A549 (cell line): ENCODE measurements around the gene HTR6. TPM values are rescaled to one million over a fixed set of nuclear protein-coding genes. Genes with fewer than 3 reads are reported as not detected.

Experiments
- ATAC-seq, 2 experiments: fragments of 200-7000 bp in 1 of 2; fragments of >200 bp in 1 of 2; cut with Nextera tagmentation in 1 of 2; cut with Tn5 transposase in 1 of 2; 3 replicates each; pipeline versions ENCODE4 v1.8.0 to v1.9.1; 2018 to 2020; ENCODE audit warnings: mild to moderate bottlenecking in 1 of 2, moderate library complexity in 1 of 2
- CTCF ChIA-PET: fragments of 300-600 bp; sonication (Branson Sonifier 250); formaldehyde crosslinking; extraction: SDS; loops from one replicate; lab custom pipeline; 2021; ENCODE audit warnings: antibody characterized with exemption, inconsistent platforms; lab: Yijun Ruan, JAX
- POLR2A ChIA-PET: fragments of 350-600 bp; formaldehyde crosslinking; extraction: SDS; loops from one replicate; lab custom pipeline; 2021; ENCODE audit warnings: antibody characterized with exemption, inconsistent platforms; lab: Yijun Ruan, JAX
- DNase-seq, 2 experiments: peaks; one replicate each; pipeline versions ENCODE4 v3.0.0 to v3.0.0-alpha.2; 2011 to 2016; ENCODE audit warnings: low read depth in 1 of 2, low spot score in 1 of 2
- FAIRE-seq: peaks from 2 replicates; lab custom pipeline; 2011; peaks lifted over from hg19 to GRCh38; lab: Jason Lieb, UNC
- H3K27ac ChIP-seq, 2 experiments: fragments of >200 bp; sonication (Bioruptor Twin); formaldehyde crosslinking; 3 replicates each; pipeline ENCODE4 v1.5.1; 2016 to 2017
- H3K4me1 ChIP-seq: fragments of >200 bp; sonication (Bioruptor Twin); formaldehyde crosslinking; 3 replicates; pipeline ENCODE4 v1.6.1; 2016
- H3K4me2 ChIP-seq: fragments of >200 bp; sonication (Bioruptor Twin); formaldehyde crosslinking; 3 replicates; pipeline ENCODE4 v1.6.1; 2016
- H3K4me3 ChIP-seq: fragments of >200 bp; sonication (Bioruptor Twin); formaldehyde crosslinking; 3 replicates; pipeline ENCODE4 v1.5.1; 2016
- H3K9me3 ChIP-seq: fragments of >200 bp; sonication (Bioruptor Twin); formaldehyde crosslinking; 3 replicates; pipeline ENCODE4 v1.6.1; 2016
- CHD2 ChIP-seq: fragments of 150-350 bp; IDR thresholded peaks from 2 replicates; pipeline ENCODE4 v1.6.1; 2014; ENCODE audit warnings: low read length; ENCODE audit not compliant: partially characterized antibody
- EHMT2 ChIP-seq: fragments of 200-600 bp; sonication (generic); IDR thresholded peaks from 2 replicates; pipeline ENCODE4 v1.6.1; 2016; ENCODE audit warnings: antibody characterized with exemption, low read depth, mild to moderate bottlenecking, moderate library complexity
- ESRRA ChIP-seq: fragments of 150-350 bp; IDR thresholded peaks from 2 replicates; pipeline ENCODE4 v1.6.1; 2014; ENCODE audit warnings: mild to moderate bottlenecking, low read length, borderline replicate concordance
- FOSB ChIP-seq: fragments of 250-450 bp; sonication (Bioruptor Pico); IDR thresholded peaks from 2 replicates; pipeline ENCODE4 v1.5.0; 2020; ENCODE audit warnings: mild to moderate bottlenecking, moderate library complexity
- GATA3 ChIP-seq: IDR thresholded peaks from 2 replicates; pipeline ENCODE4 v1.6.1; 2012; ENCODE audit warnings: borderline replicate concordance
- HOXB13 ChIP-seq: fragments of 250-450 bp; sonication (Bioruptor Pico); IDR thresholded peaks from 2 replicates; pipeline ENCODE4 v1.5.0; 2020; ENCODE audit warnings: low read depth, mild to moderate bottlenecking, moderate library complexity
- JUN ChIP-seq, 2 experiments: fragments of >200 bp; sonication (Bioruptor Twin); formaldehyde crosslinking; IDR thresholded peaks; 2 replicates in 1 of 2; 3 replicates in 1 of 2; pipeline ENCODE4 v1.6.1; 2016 to 2017
- JUNB ChIP-seq: fragments of >200 bp; sonication (Bioruptor Twin); formaldehyde crosslinking; IDR thresholded peaks from 2 replicates; pipeline ENCODE4 v1.6.1; 2016
- KDM5A ChIP-seq: fragments of 200-600 bp; sonication (generic); IDR thresholded peaks from 2 replicates; pipeline ENCODE4 v1.6.1; 2016; ENCODE audit warnings: antibody characterized with exemption, mild to moderate bottlenecking
- MAFK ChIP-seq: fragments of 450-650 bp; IDR thresholded peaks from 2 replicates; pipeline ENCODE4 v1.6.1; 2014; ENCODE audit not compliant: partially characterized antibody
- MAZ ChIP-seq: fragments of 150-350 bp; IDR thresholded peaks from 2 replicates; pipeline ENCODE4 v1.6.1; 2014; ENCODE audit warnings: antibody characterized with exemption, low read depth, low read length, borderline replicate concordance
- MYC ChIP-seq: IDR thresholded peaks from 2 replicates; pipeline ENCODE4 v1.6.1; 2012; ENCODE audit warnings: mild to moderate bottlenecking, inconsistent platforms, low read length, improper control_type of control experiment, borderline replicate concordance
- NFE2L2 ChIP-seq: fragments of 150-350 bp; conservative IDR thresholded peaks from 2 replicates; pipeline ENCODE4 v1.6.1; 2014; ENCODE audit warnings: low read length
- PHF8 ChIP-seq: fragments of 200-600 bp; sonication (generic); IDR thresholded peaks from 2 replicates; pipeline ENCODE4 v1.6.1; 2016; ENCODE audit warnings: low read depth, mild to moderate bottlenecking, antibody characterized with exemption, moderate library complexity, borderline replicate concordance
- RAD21 ChIP-seq, 2 experiments: fragments of >200 bp in 1 of 2; sonication (Bioruptor Twin) in 1 of 2; formaldehyde crosslinking in 1 of 2; IDR thresholded peaks in 1 of 2; conservative IDR thresholded peaks in 1 of 2; 2 replicates in 1 of 2; 3 replicates in 1 of 2; pipeline ENCODE4 v1.6.1; 2012 to 2018; ENCODE audit warnings: inconsistent platforms in 1 of 2
- RCOR1 ChIP-seq: fragments of 150-350 bp; IDR thresholded peaks from 2 replicates; pipeline ENCODE4 v1.6.1; 2014; ENCODE audit warnings: antibody characterized with exemption, low read length, low read depth
- RFX5 ChIP-seq: fragments of 450-650 bp; IDR thresholded peaks from 2 replicates; pipeline ENCODE4 v1.7.1; 2014; ENCODE audit warnings: antibody characterized with exemption, mild to moderate bottlenecking, moderate library complexity
- RNF2 ChIP-seq: fragments of 200-600 bp; sonication (generic); IDR thresholded peaks from 2 replicates; pipeline ENCODE4 v1.6.1; 2016; ENCODE audit warnings: low read depth, mild to moderate bottlenecking, antibody characterized with exemption, moderate library complexity, borderline replicate concordance
- SMC3 ChIP-seq: fragments of >200 bp; sonication (Bioruptor Twin); formaldehyde crosslinking; IDR thresholded peaks from 3 replicates; pipeline ENCODE4 v1.6.1; 2018; ENCODE audit warnings: inconsistent platforms
- SREBF2 ChIP-seq: fragments of 450-650 bp; IDR thresholded peaks from 2 replicates; pipeline ENCODE4 v1.6.1; 2014; ENCODE audit warnings: mild to moderate bottlenecking, moderate library complexity
- TP53 ChIP-seq: fragments of 250-450 bp; sonication (Bioruptor Pico); IDR thresholded peaks from 2 replicates; pipeline ENCODE4 v1.5.0; 2021; ENCODE audit warnings: mild to moderate bottlenecking, moderate library complexity
- ZNF302 ChIP-seq: fragments of 250-450 bp; sonication (Bioruptor Pico); IDR thresholded peaks from 2 replicates; pipeline ENCODE4 v1.9.0; 2021; ENCODE audit warnings: inconsistent platforms, mild to moderate bottlenecking, moderate library complexity
- WGBS: methylation state at CpG from one replicate; pipeline ENCODE4 v1.1.6; 2017; ENCODE audit errors: missing lambda C conversion rate; 5-methylcytosine and 5-hydroxymethylcytosine counted together
- polyA plus RNA-seq, 4 experiments: library from polyadenylated mRNA; depleted of rRNA in 3 of 4; stranded (reverse); fragments of >200 nt; fragmentation: RNase III in 1 of 4; extraction: RNeasy Plus Mini Kit Qiagen cat#74134 plus additional on column Dnase treatment in 1 of 4; gene quantifications; 2 replicates in 3 of 4; 3 replicates in 1 of 4; pipeline ENCODE4 v1.2.3, GENCODE V29; 2011 to 2017
- TF ChIP-seq, protein P1 (sequence below): fragments of 450-650 bp; IDR thresholded peaks from 2 replicates; pipeline ENCODE4 v1.6.1; 2014; ENCODE audit warnings: antibody characterized with exemption
- TF ChIP-seq, protein P2 (sequence below): fragments of >200 bp; sonication (Bioruptor Twin); formaldehyde crosslinking; IDR thresholded peaks from 3 replicates; pipeline ENCODE4 v1.5.1; 2016
- TF ChIP-seq, protein P3 (sequence below): fragments of >200 bp; sonication (Bioruptor Twin); formaldehyde crosslinking; IDR thresholded peaks from 3 replicates; pipeline ENCODE4 v1.6.1; 2016

Gene HTR6
- polyA plus RNA-seq, 2 of the 4 experiments (the other 2 are of a cell fraction) = 0.21 TPM; not detected in 1

DNA sequence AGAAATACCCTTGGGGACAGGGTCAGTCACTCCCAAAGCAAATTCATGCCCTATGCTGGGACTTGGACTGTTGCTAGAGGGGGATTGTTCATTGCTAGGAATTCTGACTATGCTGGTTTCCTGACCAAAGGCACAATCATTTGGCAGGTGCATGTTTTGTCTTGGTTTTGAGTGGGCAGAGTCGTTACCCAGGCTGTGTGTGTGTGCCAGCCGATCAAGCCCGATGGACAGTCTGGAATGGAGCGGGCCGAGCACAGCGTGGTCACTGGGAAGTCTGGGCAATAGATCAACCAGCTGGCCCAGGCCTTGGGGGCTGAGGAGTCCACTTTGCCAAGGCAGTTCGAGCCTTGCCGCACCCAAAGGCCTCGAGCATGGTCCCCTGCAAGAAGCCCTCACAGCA, 60.9 kb downstream of the HTR6 start:
- ATAC-seq (no peak), DNase-seq (no peak), FAIRE-seq (no peak)
- peaks cover 4% of the 10 kb centered on the region; the same call in 2 of the 3 replicates for H3K9me3 ChIP-seq
- no peak overlapping the region for H3K4me3 ChIP-seq
- TF ChIP-seq JUNB (no peak), MAZ (no peak), PHF8 (no peak), ZNF302 (CRISPR knock-in tag) (no peak), RCOR1 (no peak), NFE2L2 (no peak), TP53 (CRISPR knock-in tag) (no peak), RNF2 (no peak), HOXB13 (CRISPR knock-in tag) (no peak), ESRRA (no peak), MYC (no peak), JUN (IDR thresholded peaks at IDR 0.05) (no peak), KDM5A (no peak), GATA3 (no peak), EHMT2 (no peak), MAFK (no peak)
- TF ChIP-seq, protein P1, sequence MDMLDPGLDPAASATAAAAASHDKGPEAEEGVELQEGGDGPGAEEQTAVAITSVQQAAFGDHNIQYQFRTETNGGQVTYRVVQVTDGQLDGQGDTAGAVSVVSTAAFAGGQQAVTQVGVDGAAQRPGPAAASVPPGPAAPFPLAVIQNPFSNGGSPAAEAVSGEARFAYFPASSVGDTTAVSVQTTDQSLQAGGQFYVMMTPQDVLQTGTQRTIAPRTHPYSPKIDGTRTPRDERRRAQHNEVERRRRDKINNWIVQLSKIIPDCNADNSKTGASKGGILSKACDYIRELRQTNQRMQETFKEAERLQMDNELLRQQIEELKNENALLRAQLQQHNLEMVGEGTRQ = no peak
- TF ChIP-seq, protein P2, sequence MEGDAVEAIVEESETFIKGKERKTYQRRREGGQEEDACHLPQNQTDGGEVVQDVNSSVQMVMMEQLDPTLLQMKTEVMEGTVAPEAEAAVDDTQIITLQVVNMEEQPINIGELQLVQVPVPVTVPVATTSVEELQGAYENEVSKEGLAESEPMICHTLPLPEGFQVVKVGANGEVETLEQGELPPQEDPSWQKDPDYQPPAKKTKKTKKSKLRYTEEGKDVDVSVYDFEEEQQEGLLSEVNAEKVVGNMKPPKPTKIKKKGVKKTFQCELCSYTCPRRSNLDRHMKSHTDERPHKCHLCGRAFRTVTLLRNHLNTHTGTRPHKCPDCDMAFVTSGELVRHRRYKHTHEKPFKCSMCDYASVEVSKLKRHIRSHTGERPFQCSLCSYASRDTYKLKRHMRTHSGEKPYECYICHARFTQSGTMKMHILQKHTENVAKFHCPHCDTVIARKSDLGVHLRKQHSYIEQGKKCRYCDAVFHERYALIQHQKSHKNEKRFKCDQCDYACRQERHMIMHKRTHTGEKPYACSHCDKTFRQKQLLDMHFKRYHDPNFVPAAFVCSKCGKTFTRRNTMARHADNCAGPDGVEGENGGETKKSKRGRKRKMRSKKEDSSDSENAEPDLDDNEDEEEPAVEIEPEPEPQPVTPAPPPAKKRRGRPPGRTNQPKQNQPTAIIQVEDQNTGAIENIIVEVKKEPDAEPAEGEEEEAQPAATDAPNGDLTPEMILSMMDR = no peak
- no peak overlapping the region for H3K4me2 ChIP-seq
- ChIA-PET CTCF (interaction anchor here (1.0 to 1.4 kb wide), 3 partner anchors 10 to 64 kb away, joined by 3 to 4 read pairs (median 3); no protein-coding TSS in a partner anchor), POLR2A (no interaction called here)
- WGBS = 70% methylated on average over 7 of the region's 9 CpGs
- no peak overlapping the region for H3K27ac ChIP-seq
- H3K4me1 ChIP-seq = no peaks in the 10 kb centered on the region

DNA sequence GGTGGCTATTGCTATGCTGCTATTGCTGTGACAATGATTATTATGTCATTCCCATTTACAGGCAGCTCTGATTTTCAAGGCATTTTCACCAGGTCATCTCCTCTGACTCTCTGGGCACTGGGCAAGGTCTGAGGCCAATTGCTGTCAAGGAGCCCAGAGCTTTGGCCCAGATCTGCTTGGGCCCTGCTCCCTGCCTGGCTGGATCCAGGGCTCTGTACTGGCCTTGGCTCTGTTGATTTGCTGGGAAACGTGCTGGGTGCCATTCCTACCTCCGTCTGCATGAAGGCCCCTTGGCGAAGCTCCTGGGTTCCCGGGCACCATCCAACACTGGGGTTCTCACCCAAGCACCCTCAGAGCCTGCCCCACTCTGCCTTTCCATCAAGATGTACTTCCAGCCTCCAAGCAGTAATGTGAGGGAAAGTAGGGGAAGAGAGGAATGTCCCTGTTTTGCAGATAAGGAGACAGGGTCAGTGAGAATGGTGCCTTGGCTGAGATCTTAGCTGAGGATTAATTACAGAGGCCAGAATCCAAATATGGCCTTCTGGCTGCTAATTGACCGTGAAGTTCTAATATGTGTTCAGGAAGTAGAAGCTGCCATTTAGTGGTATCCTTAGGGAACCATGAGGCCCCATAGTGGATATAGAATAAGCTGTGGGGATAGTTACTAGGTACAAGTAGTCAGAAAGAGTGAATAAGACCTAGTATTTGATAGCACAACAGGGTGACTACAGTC, 63.9 kb downstream of the HTR6 start:
- Histone ChIP-seq H3K27ac (no peak overlapping the region), H3K4me1 (no peaks in the 10 kb centered on the region), H3K9me3 (peaks cover 4% of the 10 kb centered on the region; the same call in 2 of the 3 replicates), H3K4me3 (no peak overlapping the region), H3K4me2 (no peak overlapping the region)
- ATAC-seq (no peak), FAIRE-seq (no peak), DNase-seq (no peak)
- POLR2A ChIA-PET = interaction anchor here (1.6 kb wide), 1 partner anchor 13 kb away, joined by 3 read pairs; no protein-coding TSS in a partner anchor
- TF ChIP-seq JUN (IDR thresholded peaks at IDR 0.05) (no peak), RFX5 (no peak), FOSB (CRISPR knock-in tag) (no peak), RNF2 (no peak), RCOR1 (no peak), RAD21 (conservative IDR thresholded peaks at IDR 0.05 in 1 of 2, IDR thresholded peaks at IDR 0.05 in 1 of 2) (no peak), SREBF2 (no peak), SMC3 (no peak), ZNF302 (CRISPR knock-in tag) (no peak), CHD2 (no peak), NFE2L2 (no peak)
- TF ChIP-seq, protein P3, sequence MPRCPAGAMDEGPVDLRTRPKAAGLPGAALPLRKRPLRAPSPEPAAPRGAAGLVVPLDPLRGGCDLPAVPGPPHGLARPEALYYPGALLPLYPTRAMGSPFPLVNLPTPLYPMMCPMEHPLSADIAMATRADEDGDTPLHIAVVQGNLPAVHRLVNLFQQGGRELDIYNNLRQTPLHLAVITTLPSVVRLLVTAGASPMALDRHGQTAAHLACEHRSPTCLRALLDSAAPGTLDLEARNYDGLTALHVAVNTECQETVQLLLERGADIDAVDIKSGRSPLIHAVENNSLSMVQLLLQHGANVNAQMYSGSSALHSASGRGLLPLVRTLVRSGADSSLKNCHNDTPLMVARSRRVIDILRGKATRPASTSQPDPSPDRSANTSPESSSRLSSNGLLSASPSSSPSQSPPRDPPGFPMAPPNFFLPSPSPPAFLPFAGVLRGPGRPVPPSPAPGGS = no peak
- 98% methylated on average over 5 of the region's 5 CpGs for WGBS
- CTCF ChIA-PET = interaction anchor here (1.4 kb wide), 1 partner anchor 13 kb away, joined by 7 read pairs; no protein-coding TSS in a partner anchor
